ENCODE results near the gene RNF149.

The RNF149 gene

DNA sequence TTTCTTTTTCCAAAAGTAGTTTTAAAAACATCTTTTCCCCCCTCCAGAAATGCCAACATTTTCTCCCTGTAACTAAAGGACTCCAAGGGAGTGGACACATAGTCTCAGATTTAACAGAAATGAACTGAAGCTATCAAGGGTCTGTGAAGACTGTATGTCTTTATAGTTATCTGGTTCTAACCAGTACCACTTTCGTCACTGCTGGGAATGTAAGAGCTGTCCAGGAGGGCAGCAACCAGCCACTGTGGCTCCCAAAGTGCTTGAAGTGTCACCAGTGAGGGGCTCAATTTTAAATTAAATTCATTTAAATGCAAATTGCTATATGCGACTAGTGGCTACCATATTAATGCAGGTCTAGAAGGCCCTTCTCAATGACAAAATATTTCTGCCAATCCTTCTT lies 15.0 kb downstream of the RNF149 start:
- no peak for DNase-seq

DNA sequence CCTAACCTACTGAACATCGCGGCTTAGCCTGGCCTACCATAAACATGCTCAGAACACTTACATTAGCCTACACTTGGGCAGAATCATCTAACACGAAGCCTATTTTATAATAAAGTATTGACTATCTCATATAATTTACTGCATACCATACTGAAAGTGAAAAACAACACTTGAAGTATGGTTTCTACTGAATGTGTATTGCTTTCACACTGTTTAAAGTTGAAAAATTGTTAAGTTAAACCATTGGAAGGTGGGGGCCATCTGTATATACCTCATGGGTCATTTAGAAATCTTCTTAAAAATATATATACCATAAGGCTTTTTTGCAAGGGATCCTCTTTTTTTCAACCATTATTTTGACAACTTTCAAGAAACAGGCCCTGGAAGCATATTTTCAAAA lies 16.5 kb downstream of the RNF149 start:
- no peak for DNase-seq

DNA sequence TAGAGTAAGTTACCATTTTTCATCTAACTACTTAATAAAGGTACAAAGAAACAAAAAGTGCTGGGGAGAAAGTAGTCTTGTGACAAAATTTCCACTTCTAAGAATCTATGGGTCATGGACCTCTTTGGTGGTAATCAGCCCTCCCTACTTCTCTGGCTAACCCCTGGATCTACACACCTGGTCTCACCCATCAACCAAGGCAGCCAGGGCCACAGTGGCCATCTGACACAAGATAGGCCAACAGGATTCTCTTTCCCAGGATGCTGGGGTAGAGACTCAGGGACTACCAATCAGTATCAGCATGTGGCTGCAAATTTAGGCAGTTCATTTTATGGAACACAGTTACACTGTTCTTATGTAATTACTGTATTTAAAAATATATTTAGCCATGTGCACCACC lies 17.8 kb downstream of the RNF149 start:
- DNase-seq, result no peak

DNA sequence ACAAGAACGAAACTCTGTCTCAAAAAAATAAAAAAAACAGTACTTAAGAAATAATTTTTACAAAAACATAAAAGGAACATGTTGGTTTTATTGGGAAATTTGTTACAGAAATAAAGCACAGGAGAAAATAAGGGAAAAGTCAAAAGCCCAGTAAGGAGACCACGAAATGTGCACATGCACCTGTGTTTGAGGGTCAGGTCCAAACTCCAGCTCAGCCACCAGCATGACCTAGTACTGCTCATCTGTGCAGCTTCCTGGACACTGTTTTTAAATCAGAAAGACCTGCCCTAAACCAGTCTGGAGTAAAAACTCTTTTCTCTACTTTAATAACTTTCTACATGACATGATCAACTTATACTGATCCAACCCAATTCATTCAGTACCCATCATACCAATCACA lies 21.2 kb downstream of the RNF149 start:
- no peak for DNase-seq

DNA sequence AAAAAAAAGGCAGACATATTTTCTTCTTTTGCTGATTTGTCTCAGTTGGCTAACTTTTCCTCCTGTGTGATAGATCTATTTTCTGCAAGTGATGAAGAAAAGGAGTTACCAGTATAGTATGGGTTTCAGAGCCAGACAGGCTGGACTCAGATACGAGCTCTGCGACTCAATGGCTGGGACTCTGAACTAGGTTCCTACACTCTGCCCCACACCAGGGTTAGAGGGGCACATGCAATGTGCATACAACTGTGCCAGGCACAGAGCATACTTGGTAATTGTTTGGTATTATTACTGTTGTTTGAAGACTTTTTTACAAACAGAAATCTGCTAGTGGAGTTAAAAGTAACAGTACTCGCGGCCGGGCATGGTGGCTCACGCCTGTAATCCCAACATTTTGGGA lies 21.8 kb downstream of the RNF149 start:
- DNase-seq, result no peak

DNA sequence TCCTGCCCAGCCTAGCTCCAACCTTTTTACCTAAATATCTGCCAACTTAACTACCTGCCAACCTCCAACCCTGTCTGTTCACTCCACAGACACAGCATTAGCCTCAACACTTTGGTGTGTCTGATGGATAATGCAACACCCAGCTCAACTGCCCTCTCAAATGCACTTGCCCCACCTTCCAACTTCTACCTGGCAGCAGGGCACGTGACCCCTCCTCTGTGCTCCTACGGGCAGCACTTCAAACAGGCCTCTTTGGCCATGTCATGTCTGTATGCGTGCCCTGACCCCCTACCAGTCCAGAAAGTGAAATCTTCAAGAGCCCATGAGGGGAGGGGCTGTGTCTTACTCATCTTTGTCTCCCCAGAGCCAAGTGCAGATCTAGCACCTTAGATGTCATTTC lies 25.5 kb downstream of the RNF149 start:
- no peak for DNase-seq

DNA sequence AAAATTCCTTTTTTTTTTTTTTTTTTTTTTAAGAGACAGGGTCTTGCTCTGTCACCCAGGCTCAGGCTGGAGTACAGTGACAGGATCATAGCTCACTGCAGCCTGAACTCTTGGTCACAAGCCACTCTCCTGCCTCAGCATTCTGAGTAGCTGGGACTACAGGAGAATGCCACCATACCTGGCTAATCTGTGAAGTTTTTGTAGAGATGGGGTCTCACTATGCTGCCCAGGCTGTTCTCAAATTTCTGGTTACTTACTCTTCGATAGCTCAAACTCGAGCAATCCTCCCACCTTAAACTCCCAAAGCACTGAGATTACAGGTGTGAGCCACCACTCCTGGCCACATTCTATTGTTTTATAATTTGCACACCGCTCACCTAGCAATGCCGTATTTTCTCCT lies 27.0 kb downstream of the RNF149 start:
- DNase-seq, result no peak

DNA sequence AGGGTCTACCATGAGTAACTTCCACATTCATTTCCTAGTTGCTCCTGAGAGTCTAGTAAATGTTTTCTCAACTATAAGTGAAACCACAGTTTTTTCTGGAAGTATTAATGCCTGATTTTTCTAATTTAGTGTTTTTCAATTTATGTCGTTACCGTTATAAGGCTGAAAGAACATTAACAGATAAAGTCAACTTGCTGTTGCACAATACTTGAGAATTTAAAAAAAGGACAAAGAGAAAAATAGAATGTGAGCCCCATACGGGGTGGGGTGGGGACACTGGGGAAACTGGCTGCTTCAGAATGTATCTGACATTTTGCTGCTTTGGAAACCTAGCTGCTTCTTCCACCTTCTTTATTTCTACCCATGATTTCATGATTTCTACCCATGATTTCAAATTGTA lies 29.6 kb downstream of the RNF149 start:
- no peak for DNase-seq

DNA sequence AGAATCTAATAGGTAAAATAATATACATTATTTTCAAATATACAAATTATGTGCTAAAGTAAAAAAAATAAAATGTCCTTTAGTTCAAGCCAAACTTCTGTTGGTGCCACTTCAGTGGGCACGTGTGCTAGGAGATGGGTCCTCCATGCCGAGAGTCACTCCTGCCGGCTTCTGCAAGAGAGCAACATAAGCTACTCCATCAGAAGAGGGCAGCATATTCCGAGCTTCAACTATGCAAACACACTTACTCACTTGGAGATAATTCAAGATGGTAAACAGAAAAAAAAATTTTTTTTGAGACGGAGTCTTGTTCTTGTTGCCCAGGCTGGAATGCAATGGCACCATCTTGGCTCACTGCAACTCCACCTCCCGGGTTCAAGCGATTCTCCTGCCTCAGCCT lies 31.4 kb downstream of the RNF149 start:
- DNase-seq, result no peak

DNA sequence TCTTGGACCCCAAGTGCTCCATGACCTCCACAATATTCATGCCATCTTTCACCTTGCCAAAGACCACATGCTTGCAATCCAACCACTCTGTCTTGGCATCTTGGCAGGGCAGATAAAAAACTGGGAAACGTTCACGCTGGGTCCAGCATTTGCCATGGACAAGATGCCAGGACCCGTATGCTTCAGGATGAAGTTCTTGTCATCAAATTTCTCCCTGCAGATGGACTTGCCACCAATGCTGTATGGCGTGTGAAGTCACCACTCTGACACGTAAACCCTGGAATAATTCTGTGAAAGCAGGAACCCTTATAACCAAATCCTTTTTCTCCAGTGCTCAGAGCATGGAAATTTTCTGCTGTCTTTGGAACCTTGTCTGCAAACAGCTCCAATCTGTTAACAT lies 34.4 kb downstream of the RNF149 start:
- DNase-seq, result no peak

DNA sequence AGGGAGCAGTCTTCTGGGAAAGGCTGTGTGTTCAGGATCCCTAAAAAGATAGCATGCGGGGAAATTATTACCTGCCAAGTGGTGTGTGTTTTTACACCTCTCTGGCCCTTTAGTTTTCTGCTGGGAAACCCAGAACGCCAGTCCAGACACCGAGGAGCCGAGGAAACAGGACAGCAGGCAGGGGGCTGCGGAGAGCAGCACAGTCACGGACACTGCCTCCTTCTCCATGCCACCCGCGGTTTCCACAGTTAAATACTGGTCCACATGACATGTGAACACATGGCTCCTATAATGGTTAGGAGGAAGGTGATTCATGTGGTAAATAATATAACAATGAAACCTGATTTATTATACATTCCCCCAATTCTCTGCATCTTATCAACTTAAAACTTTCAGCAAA lies 35.4 kb downstream of the RNF149 start:
- DNase-seq, result no peak

DNA sequence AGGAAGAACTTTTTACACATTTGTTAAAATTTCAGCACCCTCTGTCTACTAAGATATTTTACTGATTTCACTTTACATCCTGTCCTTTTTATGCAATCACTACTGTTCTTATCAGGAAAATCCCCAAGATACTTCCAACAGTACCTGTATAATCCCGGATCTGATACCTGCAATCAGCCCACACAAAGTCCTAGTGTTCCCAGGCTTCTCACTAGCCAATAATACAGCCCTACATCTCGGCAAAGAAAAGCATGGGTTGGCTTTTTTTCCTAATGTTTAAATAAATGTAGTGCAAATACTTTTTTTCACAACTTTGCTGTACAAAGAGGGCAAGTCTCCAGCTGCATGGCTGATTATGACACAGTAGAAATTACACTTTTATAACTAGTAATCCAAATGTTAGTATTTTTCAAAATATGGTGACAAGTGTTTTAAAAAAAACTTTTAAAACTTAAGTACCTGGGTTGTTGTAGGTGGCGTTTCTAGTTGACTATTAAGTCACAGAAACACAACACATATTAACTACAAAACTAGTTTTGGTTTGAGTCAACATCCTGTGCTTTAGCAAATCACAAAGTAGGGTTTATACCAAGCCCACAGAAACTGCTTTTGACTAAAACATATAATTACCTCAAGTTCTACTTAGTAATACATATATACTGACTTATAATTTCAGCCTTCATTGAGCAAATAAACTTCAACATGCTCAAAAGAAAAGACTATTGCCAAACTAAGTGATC lies 36.3 kb downstream of the RNF149 start:
- no peak for DNase-seq

DNA sequence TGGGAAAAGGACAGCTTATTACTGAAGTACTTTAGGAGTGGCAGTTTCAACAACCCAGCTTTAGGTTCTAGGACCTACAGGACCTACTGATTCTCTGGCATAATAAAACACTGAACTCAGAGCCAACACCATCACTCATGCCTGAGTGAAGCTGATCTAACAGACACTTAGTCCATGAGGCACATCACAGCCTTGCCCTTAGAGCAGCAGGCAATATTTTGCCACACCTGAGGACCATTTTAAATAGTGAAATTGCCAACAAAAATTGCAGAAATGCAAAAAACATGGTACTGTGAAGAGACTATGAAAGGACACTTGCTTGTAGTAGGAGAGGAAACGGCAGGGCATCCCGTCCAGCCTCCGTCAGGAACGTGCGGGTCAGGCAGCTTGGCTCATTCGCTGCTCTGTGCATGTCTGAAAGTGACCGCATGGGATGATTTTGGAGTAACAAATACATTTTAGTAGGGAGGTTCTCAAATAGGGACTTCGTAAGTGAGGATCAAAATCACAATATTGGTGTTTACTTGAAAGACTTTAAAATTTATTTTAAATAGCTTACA lies 37.7 kb downstream of the RNF149 start:
- no peak for DNase-seq

DNA sequence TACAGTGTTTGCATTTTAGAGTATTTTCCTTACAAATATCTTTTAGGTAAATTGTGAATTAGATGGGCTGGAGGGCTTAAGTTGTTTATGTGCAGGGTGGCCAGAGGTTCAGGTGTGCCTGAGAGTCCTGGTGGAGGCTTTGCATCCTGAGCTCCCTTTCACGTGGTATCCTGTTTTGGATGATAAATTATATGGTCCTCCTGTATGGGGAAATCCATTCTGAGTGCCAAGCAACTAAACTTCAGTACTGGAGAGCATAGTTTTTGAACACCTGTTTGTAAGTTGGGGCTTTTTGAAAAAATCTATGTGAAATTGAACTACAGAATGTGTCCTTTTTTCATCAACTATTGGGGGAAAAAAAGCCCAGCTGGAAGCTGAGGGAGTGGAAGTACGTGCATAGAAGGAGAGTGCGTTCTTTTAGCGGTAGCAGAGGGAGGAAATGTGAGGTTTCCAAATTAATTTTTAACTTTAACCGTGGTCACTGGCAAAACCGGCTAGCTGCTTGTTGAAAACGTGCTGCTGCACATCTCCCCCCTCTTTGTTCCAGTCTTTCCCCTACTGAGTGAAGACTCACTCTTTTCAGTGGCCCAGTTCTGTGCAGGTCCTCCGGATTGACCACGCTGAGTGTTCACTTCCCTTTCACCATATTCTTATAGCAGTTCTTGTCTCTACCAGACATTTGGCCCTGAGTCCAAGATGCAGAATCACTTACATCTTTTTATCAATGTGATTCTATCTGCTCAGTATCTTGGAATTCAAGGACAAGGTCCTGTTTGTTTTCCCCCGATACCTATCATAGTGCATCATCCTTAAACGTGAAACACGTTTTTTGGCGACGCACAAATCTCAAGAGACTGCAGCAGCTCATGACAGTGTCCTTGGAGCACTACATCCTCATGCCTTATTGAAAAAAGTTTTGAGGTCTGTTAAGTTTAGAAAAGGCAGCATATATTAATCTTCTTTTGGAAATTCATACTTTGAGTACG lies 40.5 kb downstream of the RNF149 start:
- DNase-seq, result no peak

DNA sequence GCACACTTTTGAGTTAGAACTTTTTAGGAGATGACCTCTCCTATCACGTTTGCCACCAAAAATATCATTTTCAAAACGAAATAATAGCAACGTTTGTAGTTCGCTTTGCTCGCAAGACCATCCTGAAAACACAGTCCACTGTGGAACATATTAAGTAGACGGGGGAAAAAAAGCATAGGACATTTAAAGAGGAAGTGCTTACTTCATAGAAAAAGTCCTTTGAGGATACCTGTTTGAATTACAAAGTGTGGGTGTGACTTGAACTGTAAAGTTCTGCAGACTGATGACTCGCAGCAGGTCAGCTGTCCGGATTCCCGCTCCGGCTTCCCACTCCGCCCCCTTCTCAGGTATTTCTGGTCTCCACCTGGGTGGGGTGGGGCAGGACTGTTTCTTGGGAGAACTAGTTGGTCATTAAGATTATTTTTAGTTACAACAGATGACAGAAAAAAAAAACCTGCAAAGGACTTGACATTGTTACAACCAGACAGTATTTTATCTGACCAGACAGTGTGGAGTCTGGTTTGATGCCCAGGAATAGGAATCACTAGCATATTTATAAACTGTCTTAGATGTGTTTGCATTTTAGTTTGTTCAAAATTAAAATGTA lies 42.5 kb downstream of the RNF149 start:
- DNase-seq, result no peak

DNA sequence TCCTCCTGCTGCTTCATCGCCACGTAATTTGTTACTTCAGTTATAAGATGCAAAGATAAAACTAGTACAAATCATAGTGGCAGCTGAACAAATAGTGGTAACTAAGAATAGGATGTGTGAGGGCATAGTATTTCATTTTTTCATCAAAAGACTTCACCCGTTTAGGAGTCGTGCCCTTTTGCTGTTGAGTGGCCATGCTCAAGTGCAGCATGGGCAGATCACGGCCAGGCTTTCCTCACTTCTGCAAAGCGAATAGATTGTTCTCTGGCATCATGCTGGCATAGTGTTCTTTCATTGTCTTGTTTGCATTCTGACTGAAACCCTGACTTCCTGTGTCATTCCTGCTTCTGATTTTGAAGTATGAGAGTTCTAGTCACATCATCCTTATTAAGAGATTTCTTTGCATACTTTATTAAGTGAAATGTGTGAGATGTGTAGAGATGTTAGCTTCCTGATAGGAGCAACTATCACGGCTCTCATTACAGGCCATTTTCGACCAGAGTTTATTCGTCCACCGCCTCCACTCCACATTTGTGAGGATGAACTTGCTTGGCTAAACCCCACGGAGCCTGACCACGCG lies 44.1 kb downstream of the RNF149 start:
- no peak for DNase-seq

DNA sequence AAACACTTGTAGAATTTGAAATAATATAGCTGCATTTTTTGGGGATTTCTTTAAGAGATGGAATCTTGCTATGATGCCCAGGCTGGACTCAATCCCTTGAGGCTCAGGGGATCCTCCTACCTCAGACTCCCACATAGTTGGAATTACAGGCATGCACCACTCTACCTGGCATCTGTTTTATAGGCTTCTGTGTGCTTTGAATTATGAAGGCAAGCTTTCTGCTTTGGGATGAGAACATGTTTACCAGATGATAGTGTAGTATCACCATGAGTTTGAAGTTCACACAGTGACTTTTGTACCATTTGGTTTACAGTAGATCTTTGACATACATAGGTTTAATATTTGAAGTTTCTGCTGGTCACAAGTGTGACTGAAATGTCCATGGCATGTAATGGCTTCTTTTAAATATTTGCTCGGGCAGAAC lies 45.1 kb downstream of the RNF149 start:
- DNase-seq, result no peak

DNA sequence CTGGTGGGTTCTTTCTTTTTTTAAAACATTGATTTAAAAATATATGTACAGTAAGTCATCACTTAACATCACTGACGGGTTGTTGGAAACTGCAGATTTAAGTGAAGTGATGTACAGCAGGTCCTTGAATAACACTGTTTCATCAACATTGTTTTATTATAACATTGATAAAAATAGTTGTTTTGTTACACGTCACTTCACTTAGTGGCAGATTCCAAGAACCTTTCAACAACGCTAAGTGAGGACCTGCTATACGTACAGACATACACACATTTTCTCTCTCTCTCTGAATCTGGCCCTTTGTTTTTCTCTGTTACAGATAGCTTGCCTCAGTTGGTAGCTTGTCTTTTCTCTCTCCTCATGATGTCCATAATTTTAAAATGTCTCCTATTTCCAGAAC lies 46.4 kb downstream of the RNF149 start:
- no peak for DNase-seq

DNA sequence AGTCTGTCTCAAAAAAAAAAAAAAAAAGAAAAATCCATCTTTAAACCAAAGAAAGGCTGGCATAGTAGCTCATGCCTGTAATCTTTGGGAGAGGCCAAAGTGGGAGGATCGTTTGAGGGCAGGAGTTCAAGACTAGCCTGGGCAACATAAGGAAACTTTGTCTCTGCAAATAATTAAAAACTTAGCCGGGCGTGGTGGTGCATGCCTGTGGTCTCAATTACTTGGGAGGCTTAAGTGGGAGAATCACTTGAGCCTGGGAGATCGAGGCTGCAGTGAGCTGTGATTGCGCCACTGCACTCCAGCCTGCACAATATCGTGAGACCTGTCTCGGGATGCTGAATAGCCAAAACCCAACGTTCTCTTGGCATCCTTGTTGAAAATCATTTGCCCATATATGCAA lies 49.7 kb downstream of the RNF149 start:
- DNase-seq, result no peak

DNA sequence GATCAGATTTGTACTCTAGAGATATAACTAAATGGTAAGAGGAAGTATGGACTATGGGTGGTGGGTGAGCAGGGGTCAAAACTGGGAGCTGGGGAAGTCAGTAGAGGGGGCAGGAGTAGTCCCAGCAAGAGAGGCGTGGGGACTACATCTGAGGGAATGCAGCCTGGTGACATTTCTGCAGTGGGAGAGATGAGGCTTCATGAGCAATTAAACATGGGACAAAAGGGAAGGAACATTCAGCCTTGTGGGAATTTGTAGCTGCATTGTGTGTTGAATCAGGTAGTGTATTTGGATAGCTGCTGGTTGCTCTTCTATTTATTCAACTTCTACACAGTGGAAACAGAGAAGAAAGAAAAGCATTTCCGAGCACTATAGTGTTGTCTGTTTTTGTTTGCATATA lies 52.2 kb downstream of the RNF149 start:
- DNase-seq, result no peak

DNA sequence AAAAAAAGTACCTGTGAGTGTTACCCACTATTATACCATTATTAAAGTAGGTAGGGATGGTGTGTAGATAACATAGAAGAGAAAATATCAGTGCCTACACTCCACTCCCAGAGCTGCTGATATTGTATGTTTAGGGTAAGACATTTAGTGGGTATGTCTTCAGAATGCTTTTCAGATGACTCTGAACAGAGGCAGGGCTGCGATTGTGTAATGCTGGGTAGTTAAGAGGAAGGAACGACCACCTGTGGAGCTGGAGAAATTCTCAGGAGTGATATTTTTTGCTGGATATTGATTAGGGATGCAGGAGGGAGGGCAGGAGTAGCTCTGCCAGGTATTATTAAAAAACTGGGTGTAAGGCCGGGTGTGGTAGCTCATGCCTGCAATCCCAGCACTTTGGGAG lies 53.0 kb downstream of the RNF149 start:
- DNase-seq, result no peak

DNA sequence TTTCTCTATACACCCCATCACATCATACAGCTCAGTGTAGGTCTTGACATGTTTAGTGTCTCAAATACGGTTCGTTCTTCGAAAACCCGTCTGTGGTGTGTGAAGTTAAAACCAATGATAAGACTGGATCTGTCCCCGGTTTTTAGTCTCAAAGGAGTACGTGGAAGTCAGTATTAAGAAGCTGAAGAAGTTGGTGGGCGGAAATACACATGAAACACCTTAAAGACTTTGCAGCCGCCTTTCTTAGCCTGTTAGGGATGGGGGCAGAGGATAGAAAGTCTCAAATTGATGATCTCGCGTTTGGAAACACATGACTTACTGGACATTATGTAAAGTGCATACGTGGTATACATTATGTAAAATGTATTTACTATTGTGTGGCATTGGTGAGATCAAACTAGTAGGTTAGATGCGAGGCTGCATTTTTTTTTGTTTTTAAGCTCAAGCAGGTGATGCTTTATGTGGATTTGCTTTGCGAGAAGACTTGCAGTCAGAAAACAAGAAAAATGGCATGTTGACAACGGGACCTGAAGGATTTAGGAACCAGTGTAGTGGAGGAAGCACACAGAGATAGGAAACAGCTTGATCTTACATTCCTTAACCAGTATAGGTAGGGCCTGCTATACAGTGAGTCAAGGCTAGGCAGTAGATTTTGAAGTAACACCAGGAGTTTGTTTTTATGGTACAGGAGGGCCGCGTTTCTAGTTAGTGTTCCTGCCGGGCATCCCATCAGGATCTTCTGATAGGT lies 54.6 kb downstream of the RNF149 start:
- DNase-seq, result no peak

Data from activated effector memory CD4-positive, alpha-beta T cell treated with anti-CD3 and anti-CD28 coated beads, Interleukin-2, amount 50 U/mL, for 16 hours (primary cell).